Hepatocyte (in vitro differentiated cells): ENCODE measurements around the gene TMEM184B. TPM values are rescaled to one million over a fixed set of nuclear protein-coding genes. Genes with fewer than 3 reads are reported as not detected.

ENCODE experiments used
- DNase-seq: peaks from one replicate; pipeline ENCODE4 v3.0.0-alpha.2; 2016; ENCODE audit warnings: low spot score
- H2AFZ ChIP-seq: fragments of 200-600 bp; sonication (generic); 2 replicates; pipeline ENCODE4 v1.6.0; 2016; ENCODE audit warnings: antibody characterized with exemption, mild to moderate bottlenecking
- H3K27ac ChIP-seq: fragments of 200-600 bp; sonication (generic); 2 replicates; pipeline ENCODE4 v1.5.1; 2016; ENCODE audit warnings: mild to moderate bottlenecking
- H3K27me3 ChIP-seq: fragments of 200-600 bp; sonication (generic); 2 replicates; pipeline ENCODE4 v1.6.1; 2016
- H3K36me3 ChIP-seq: fragments of 200-600 bp; sonication (generic); replicated peaks from 2 replicates; pipeline ENCODE4 v1.5.1; 2016; ENCODE audit warnings: low read depth; ENCODE audit not compliant: insufficient read depth
- H3K4me1 ChIP-seq: fragments of 200-600 bp; sonication (generic); 2 replicates; pipeline ENCODE4 v1.5.1; 2016; ENCODE audit warnings: mild to moderate bottlenecking, moderate library complexity; ENCODE audit not compliant: insufficient read depth
- H3K4me2 ChIP-seq: fragments of 200-600 bp; sonication (generic); 2 replicates; pipeline ENCODE4 v1.6.0; 2016
- H3K4me3 ChIP-seq: fragments of 200-600 bp; sonication (generic); 2 replicates; pipeline ENCODE4 v1.5.1; 2016; ENCODE audit warnings: mild to moderate bottlenecking
- H3K79me2 ChIP-seq: fragments of 200-600 bp; sonication (generic); 2 replicates; pipeline ENCODE4 v1.6.0; 2017; ENCODE audit warnings: mild to moderate bottlenecking
- H3K9me2 ChIP-seq: fragments of 200-600 bp; sonication (generic); replicated peaks from 2 replicates; pipeline ENCODE4 v1.6.0; 2017; ENCODE audit warnings: mild to moderate bottlenecking; ENCODE audit not compliant: insufficient read depth
- H3K9me3 ChIP-seq: fragments of 200-600 bp; sonication (generic); 2 replicates; pipeline ENCODE4 v1.5.1; 2016; ENCODE audit warnings: low read depth, mild to moderate bottlenecking
- H4K20me1 ChIP-seq: fragments of 200-600 bp; sonication (generic); 2 replicates; pipeline ENCODE4 v1.6.0; 2016; ENCODE audit warnings: mild to moderate bottlenecking; ENCODE audit not compliant: insufficient read depth, poor library complexity, severe bottlenecking
- EZH2 ChIP-seq: fragments of 200-600 bp; sonication (generic); IDR thresholded peaks from 2 replicates; pipeline ENCODE4 v1.6.1; 2016; ENCODE audit warnings: antibody characterized with exemption, mild to moderate bottlenecking, borderline replicate concordance
- EZH2phosphoT487 ChIP-seq: fragments of 200-600 bp; sonication (generic); IDR thresholded peaks from one replicate; pipeline ENCODE4 v1.6.1; 2018; ENCODE audit warnings: antibody characterized with exemption, mild to moderate bottlenecking, low read depth, moderate library complexity; ENCODE audit not compliant: unreplicated experiment, severe bottlenecking
- WGBS: methylation state at CpG from one replicate; pipeline ENCODE4 v1.1.6; 2016; ENCODE audit warnings: low lambda C conversion rate; ENCODE audit errors: missing lambda C conversion rate; 5-methylcytosine and 5-hydroxymethylcytosine counted together
- polyA plus RNA-seq: library from polyadenylated mRNA; unstranded; fragments of >200 nt; fragmentation: Nextera tagmentation; extraction: Ambion mirVana; gene quantifications from 2 replicates; pipeline ENCODE4 v1.2.1, GENCODE V29; 2016
- total RNA-seq: library from RNA; depleted of rRNA; stranded (reverse); fragments of >200 nt; gene quantifications from 2 replicates; pipeline ENCODE4 v1.2.3, GENCODE V29; 2014
- TF ChIP-seq, protein P1 (sequence below): fragments of 200-600 bp; sonication (generic); IDR thresholded peaks from 2 replicates; pipeline ENCODE4 v1.5.1; 2016; ENCODE audit warnings: antibody characterized with exemption, mild to moderate bottlenecking; ENCODE audit not compliant: poor library complexity

The TMEM184B gene
- total and polyA plus RNA-seq, 2 experiments from 2014 or later = 58.2 to 102 TPM

DNA sequence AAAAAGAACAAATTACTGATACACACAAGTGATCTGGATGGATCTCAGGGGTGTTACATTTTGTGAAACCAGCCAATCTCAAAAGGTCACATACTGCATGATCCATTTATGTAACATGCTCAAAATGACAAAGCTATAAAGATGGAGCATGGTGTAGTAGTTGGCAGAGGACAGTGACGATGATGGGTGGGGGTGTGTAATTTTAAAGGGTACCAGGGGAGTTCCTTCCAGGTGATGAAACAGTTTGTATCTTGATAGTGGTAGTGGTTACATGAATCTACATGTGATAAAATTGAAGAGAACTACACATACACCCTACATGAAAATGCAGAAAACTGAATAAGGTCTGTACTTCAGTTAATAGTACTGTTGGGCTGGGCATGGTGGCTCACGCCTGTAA lies 17.1 kb downstream of the TMEM184B start:
- Histone ChIP-seq H3K4me1 (peaks cover 24% of the 10 kb centered on the region), H3K4me3 (no peak overlapping the region), H2AFZ (no peak overlapping the region), H3K9me2 (no peaks in the 10 kb centered on the region), H3K4me2 (no peak overlapping the region), H3K27ac (no peak overlapping the region), H3K36me3 (no peaks in the 10 kb centered on the region), H4K20me1 (peaks cover 13% of the 10 kb centered on the region), H3K79me2 (peaks cover 99% of the 10 kb centered on the region), H3K9me3 (no peaks in the 10 kb centered on the region), H3K27me3 (no peaks in the 10 kb centered on the region)
- 100% methylated on average over 2 of the region's 2 CpGs for WGBS
- DNase-seq = no peak
- TF ChIP-seq EZH2 (no peak), EZH2phosphoT487 (no peak)
- TF ChIP-seq, protein P1, sequence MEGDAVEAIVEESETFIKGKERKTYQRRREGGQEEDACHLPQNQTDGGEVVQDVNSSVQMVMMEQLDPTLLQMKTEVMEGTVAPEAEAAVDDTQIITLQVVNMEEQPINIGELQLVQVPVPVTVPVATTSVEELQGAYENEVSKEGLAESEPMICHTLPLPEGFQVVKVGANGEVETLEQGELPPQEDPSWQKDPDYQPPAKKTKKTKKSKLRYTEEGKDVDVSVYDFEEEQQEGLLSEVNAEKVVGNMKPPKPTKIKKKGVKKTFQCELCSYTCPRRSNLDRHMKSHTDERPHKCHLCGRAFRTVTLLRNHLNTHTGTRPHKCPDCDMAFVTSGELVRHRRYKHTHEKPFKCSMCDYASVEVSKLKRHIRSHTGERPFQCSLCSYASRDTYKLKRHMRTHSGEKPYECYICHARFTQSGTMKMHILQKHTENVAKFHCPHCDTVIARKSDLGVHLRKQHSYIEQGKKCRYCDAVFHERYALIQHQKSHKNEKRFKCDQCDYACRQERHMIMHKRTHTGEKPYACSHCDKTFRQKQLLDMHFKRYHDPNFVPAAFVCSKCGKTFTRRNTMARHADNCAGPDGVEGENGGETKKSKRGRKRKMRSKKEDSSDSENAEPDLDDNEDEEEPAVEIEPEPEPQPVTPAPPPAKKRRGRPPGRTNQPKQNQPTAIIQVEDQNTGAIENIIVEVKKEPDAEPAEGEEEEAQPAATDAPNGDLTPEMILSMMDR = no peak

DNA sequence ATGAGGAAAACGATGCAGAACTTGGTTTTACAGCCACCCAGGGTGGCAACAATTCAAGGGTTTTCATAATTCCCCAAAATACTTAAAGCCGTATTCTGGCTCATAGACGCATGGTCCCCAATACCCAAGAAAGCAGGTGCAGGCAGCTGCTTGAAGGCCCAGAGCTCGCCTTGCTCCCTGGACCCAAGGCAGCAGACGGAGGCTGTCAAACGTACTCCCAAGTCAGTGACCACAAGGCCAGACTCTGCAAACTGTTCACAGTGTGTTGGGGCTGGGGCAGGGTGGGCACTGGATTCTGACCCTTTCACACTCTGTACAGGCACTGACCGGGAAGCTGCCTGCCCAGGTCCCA lies 21.5 kb downstream of the TMEM184B start:
- Histone ChIP-seq H3K79me2 (peaks cover 84% of the 10 kb centered on the region), H3K9me2 (no peaks in the 10 kb centered on the region), H2AFZ (no peak overlapping the region), H3K4me2 (no peak overlapping the region), H3K36me3 (no peaks in the 10 kb centered on the region), H4K20me1 (peaks cover 17% of the 10 kb centered on the region), H3K27me3 (no peaks in the 10 kb centered on the region), H3K4me1 (no peaks in the 10 kb centered on the region), H3K9me3 (no peaks in the 10 kb centered on the region), H3K27ac (no peak overlapping the region), H3K4me3 (no peak overlapping the region)
- TF ChIP-seq, protein P1 = no peak
- TF ChIP-seq EZH2 (no peak), EZH2phosphoT487 (no peak)
- DNase-seq = no peak
- 97% methylated on average over 7 of the region's 7 CpGs for WGBS

DNA sequence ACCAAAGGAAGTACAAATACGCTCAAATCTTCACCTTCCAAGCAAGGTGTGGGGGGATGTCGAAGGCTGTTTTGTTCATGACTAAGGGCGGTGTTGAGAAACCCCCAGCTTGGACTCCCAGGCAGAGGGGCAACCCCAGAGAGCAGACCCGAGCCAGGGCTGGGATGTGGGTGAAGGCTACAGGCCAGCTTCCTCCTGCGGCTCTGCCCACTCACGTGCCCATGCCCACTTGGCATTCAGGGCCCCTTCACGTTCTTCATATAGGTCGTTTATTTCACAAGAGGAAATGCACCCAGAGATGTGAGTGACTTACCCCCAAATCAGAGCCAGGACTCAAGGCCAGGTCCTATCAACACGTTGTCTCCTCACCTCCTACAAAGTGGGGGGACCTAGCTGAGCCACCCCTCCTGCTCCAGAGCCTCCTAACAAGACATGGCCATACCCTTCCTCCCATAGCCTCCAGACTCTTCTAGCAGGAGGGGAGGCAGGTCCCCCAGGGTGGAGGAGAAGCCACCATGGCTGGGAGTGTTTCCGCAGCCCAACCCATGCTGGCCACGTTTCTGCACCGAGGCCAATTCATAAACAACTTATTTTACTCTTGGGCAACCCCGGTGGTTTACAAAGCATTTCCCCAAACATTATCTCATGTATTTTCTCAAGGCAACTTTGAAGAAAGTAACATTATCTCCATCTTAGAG lies 22.0 kb downstream of the TMEM184B start:
- DNase-seq = no peak
- H3K9me2 ChIP-seq = no peaks in the 10 kb centered on the region
- H3K27ac ChIP-seq = no peak overlapping the region
- H3K79me2 ChIP-seq = peaks cover 79% of the 10 kb centered on the region
- TF ChIP-seq, protein P1 = no peak
- no peak overlapping the region for H3K4me2 ChIP-seq
- H3K4me3 ChIP-seq = no peak overlapping the region
- H4K20me1 ChIP-seq = peaks cover 17% of the 10 kb centered on the region
- H3K27me3 ChIP-seq = no peaks in the 10 kb centered on the region
- H3K36me3 ChIP-seq = no peaks in the 10 kb centered on the region
- H3K9me3 ChIP-seq = no peaks in the 10 kb centered on the region
- H2AFZ ChIP-seq = no peak overlapping the region
- no peaks in the 10 kb centered on the region for H3K4me1 ChIP-seq
- 96% methylated on average over 13 of the region's 13 CpGs for WGBS
